Upper lobe of right lung (tissue), 1 donor: ENCODE data around the gene MDN1. TPM values are rescaled to one million over a fixed set of nuclear protein-coding genes. Genes with fewer than 3 reads are reported as not detected.
"Not testable (repeated sequence)": the region's sequence is repeated elsewhere in the genome, so short reads cannot be mapped to it uniquely, and the experiment has no call there.

Experiments used
- ATAC-seq: fragments of 200-7000 bp; cut with Tn5 transposase; one replicate; pipeline ENCODE4 v1.9.1; 2020; ENCODE audit warnings: mild to moderate bottlenecking, moderate library complexity
- DNase-seq: peaks from one replicate; pipeline ENCODE4 v3.0.0-alpha.2; 2020
- H3K27ac ChIP-seq: fragments of 200-600 bp; one replicate; pipeline ENCODE4 v1.8.0; 2022
- H3K27me3 ChIP-seq: fragments of 200-600 bp; one replicate; pipeline ENCODE4 v1.8.0; 2022; ENCODE audit warnings: mild to moderate bottlenecking
- H3K36me3 ChIP-seq: fragments of 200-600 bp; one replicate; pipeline ENCODE4 v1.8.0; 2022
- H3K4me1 ChIP-seq: fragments of 200-600 bp; one replicate; pipeline ENCODE4 v1.8.0; 2022
- H3K4me3 ChIP-seq: fragments of 200-600 bp; one replicate; pipeline ENCODE4 v1.8.0; 2022; ENCODE audit warnings: mild to moderate bottlenecking
- H3K9me3 ChIP-seq: fragments of 200-600 bp; one replicate; pipeline ENCODE4 v1.8.0; 2022
- CTCF ChIP-seq: fragments of 200-600 bp; IDR thresholded peaks from one replicate; pipeline ENCODE4 v1.8.0; 2022; ENCODE audit warnings: antibody characterized with exemption
- intact Hi-C: fragments of 100-400 bp; cut with DNase I; formaldehyde crosslinking; loops from one replicate; pipeline ENCODE4 v1.11.0; 2022
- total RNA-seq: library from RNA; stranded (reverse); fragmentation: NEBNext Ultra II Directional; extraction: Animal tissue kit (Norgen Biotek cat#: 25700); gene quantifications from one replicate; pipeline ENCODE4 v1.2.1, GENCODE V29; 2021
- donor health status: DM: no; HTN: yes; CAD: no; lungs with severe emphysema.

MDN1 gene
- total RNA-seq, 1 donor from 2014 or later, result 35.1 TPM

- ATAC-seq (no peak), DNase-seq (no peak)
- Histone ChIP-seq H3K27ac (no peak overlapping the region), H3K4me1 (no peaks in the 10 kb centered on the region), H3K36me3 (peaks cover 89% of the 10 kb centered on the region), H3K27me3 (no peaks in the 10 kb centered on the region), H3K4me3 (no peak overlapping the region), H3K9me3 (no peaks in the 10 kb centered on the region)
- no peak for TF ChIP-seq CTCF
- intact Hi-C loops, result no loop called here
Measured at GRCh38 chr6:89655122-89655521, 164.5 kb downstream of the MDN1 start.

DNA sequence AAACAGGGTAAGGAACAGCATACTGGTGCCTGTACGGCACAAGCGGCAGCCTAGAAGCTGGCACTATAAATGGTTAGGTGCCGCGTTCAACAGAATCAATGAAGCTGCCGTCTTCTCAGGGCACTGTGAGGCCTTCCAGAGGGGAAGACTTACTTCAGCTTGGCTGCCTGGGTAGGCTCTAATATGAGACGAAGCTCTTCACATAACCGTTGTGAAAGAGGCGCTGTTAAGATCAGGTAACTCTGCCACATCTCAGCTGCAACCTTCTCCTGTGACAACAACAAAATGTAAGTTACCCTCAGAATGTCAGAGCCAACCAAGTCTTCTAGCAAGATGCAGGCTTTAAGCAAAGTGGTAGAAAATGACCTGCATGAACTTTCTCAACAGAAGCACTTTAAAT lies 169.0 kb downstream of the MDN1 start:
- intact Hi-C loops, result no loop called here
- ATAC-seq (no peak), DNase-seq (no peak)
- H3K4me1 ChIP-seq, result no peaks in the 10 kb centered on the region
- no peaks in the 10 kb centered on the region for H3K9me3 ChIP-seq
- peaks cover 90% of the 10 kb centered on the region for H3K36me3 ChIP-seq
- TF ChIP-seq CTCF, result no peak
- no peak overlapping the region for H3K27ac ChIP-seq
- H3K27me3 ChIP-seq, result no peaks in the 10 kb centered on the region
- H3K4me3 ChIP-seq, result no peak overlapping the region

- H3K4me3 ChIP-seq, result no peak overlapping the region
- intact Hi-C loops, result no loop called here
- ATAC-seq (no peak), DNase-seq (no peak)
- H3K4me1 ChIP-seq, result no peaks in the 10 kb centered on the region
- peaks cover 87% of the 10 kb centered on the region for H3K36me3 ChIP-seq
- no peaks in the 10 kb centered on the region for H3K9me3 ChIP-seq
- no peak overlapping the region for H3K27ac ChIP-seq
- TF ChIP-seq CTCF, result no peak
- no peaks in the 10 kb centered on the region for H3K27me3 ChIP-seq
Measured at GRCh38 chr6:89649682-89650081, 169.9 kb downstream of the MDN1 start.

- intact Hi-C loops, result no loop called here
- no peak overlapping the region for H3K27ac ChIP-seq
- H3K27me3 ChIP-seq, result no peaks in the 10 kb centered on the region
- H3K4me1 ChIP-seq, result no peaks in the 10 kb centered on the region
- ATAC-seq, result no peak
- DNase-seq, result no peak
- no peak overlapping the region for H3K4me3 ChIP-seq
- no peak for TF ChIP-seq CTCF
- H3K9me3 ChIP-seq, result no peaks in the 10 kb centered on the region
- H3K36me3 ChIP-seq, result peaks cover 62% of the 10 kb centered on the region
Measured at GRCh38 chr6:89644864-89645263, 174.7 kb downstream of the MDN1 start.

DNA sequence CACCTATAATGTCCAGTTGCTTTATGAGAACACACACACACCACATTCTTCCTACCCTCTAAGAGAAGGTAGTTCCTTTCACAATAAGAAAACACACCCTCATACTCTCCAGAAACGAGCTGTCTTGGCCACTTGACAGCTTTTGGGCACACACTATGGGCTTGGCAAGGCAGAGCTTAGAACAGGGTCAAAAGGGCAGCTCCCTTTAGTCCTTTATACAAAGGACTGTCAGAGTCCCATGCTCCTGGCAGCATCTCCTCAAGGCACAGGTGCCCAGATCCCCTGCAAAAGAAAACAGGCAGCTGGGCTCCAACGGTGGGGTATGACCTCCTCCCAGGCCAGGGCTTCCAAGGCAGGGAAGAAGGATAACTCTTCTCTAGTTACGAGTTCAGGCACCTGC lies 176.2 kb downstream of the MDN1 start:
- Histone ChIP-seq H3K4me1 (peaks cover 6% of the 10 kb centered on the region), H3K27me3 (no peaks in the 10 kb centered on the region), H3K27ac (no peak overlapping the region), H3K36me3 (peaks cover 48% of the 10 kb centered on the region), H3K4me3 (no peak overlapping the region), H3K9me3 (no peaks in the 10 kb centered on the region)
- DNase-seq, result no peak
- ATAC-seq, result no peak
- intact Hi-C loops, result no loop called here
- TF ChIP-seq CTCF, result no peak

DNA sequence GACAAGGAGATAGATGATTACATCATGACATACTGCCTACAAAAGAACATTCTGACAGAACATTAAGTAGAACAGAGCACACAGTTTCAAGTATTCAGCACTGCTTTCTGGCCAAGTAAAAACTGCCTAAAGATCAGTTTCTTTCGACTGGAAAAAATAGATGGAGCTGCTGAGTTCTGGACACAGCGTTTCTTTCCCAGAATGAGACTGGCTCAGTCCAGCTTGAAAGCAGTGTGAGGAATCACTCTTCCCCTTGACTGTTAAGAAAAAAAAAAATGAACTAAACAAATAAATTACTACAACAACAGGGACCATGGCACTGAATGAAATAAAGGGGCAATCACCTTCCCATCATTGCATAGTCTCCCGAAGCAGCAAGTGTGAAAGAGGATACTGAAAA lies 176.6 kb downstream of the MDN1 start:
- Histone ChIP-seq H3K9me3 (no peaks in the 10 kb centered on the region), H3K27ac (no peak overlapping the region), H3K4me3 (no peak overlapping the region), H3K27me3 (no peaks in the 10 kb centered on the region), H3K36me3 (peaks cover 43% of the 10 kb centered on the region), H3K4me1 (peaks cover 6% of the 10 kb centered on the region)
- no peak for DNase-seq
- intact Hi-C loops, result no loop called here
- ATAC-seq, result no peak
- no peak for TF ChIP-seq CTCF

GRCh38 chr6:89641581-89641980 lies 178.0 kb downstream of the MDN1 start:
- DNase-seq, H3K27me3 ChIP-seq, H3K9me3 ChIP-seq, H3K4me1 ChIP-seq, ATAC-seq, H3K4me3 ChIP-seq, H3K27ac ChIP-seq, intact Hi-C loops: not testable (repeated sequence)
- H3K36me3 ChIP-seq, result peaks cover 35% of the 10 kb centered on the region
